ENCODE measurements around the gene NPY.

The NPY gene

DNA sequence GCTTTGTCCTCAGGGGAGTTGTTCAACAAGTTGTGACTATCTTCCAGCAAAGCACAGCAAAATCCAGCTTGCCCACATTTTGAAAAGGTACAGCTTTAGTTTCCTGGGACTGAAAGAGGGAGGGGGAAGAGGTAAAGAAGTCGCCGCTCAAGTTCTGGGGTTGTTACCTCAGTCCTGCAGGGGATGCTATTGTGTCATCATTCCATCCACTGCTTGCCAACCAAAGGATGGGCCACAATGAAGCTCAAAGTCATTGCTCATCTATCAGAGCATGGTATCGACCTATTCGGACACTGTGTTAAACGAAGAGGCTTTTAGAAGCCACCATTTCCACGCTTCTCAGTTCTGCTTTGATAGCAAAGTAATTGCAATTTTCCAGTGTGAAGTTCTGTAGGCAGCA lies 34.3 kb downstream of the NPY start:
- Histone ChIP-seq H3K18ac (ENCODE audit: low read depth in 1 of 2, low read length in 2 of 2) (no peak overlapping the region), H3K4me1 (ENCODE audit: control insufficient read depth, insufficient read depth, low read depth, low read length) (no peaks in the 10 kb centered on the region), H3K14ac (ENCODE audit: low read length in 2 of 2) (no peak overlapping the region), H3K9ac (ENCODE audit: low read length) (no peak overlapping the region), H3K79me1 (replicated peaks; ENCODE audit: low read length, poor library complexity, severe bottlenecking) (no peaks in the 10 kb centered on the region), H4K91ac (ENCODE audit: low read length) (no peak overlapping the region), H2BK120ac (ENCODE audit: low read depth, low read length) (no peak overlapping the region), H3K4ac (ENCODE audit: low read depth in 1 of 2, low read length in 2 of 2) (no peak overlapping the region), H3K4me2 (ENCODE audit: low read length, poor library complexity, severe bottlenecking) (no peak overlapping the region), H3K23ac (ENCODE audit: low read length in 2 of 2) (no peak overlapping the region), H3K36me3 (ENCODE audit: control insufficient read depth in 1 of 2, insufficient read depth in 2 of 2, low read depth in 1 of 2, low read length in 2 of 2) (no peaks in the 10 kb centered on the region), H3K27ac (ENCODE audit: low read length, poor library complexity, severe bottlenecking) (no peak overlapping the region), H2AK5ac (ENCODE audit: low read length, severe bottlenecking) (no peak overlapping the region), H2BK12ac (ENCODE audit: low read length in 2 of 2) (no peak overlapping the region), H4K8ac (ENCODE audit: low read length) (no peak overlapping the region), H3K4me3 (ENCODE audit: insufficient read depth in 1 of 2, low read depth in 1 of 2, low read length in 2 of 2) (no peak overlapping the region), H2BK15ac (ENCODE audit: low read depth, poor library complexity, severe bottlenecking) (no peak overlapping the region), H2AFZ (ENCODE audit: low read depth, low read length) (no peak overlapping the region), H3K27me3 (ENCODE audit: control insufficient read depth in 1 of 2, insufficient read depth in 1 of 2, low read length in 2 of 2) (peaks cover 0 to 6% of the 10 kb centered on the region in 2 experiments), H2BK5ac (ENCODE audit: low read depth, low read length, poor library complexity, severe bottlenecking) (no peak overlapping the region), H3K9me3 (ENCODE audit: control insufficient read depth, low read length) (no peaks in the 10 kb centered on the region)
- 74% methylated on average over 6 of the region's 6 CpGs for WGBS
- no peak for DNase-seq

DNA sequence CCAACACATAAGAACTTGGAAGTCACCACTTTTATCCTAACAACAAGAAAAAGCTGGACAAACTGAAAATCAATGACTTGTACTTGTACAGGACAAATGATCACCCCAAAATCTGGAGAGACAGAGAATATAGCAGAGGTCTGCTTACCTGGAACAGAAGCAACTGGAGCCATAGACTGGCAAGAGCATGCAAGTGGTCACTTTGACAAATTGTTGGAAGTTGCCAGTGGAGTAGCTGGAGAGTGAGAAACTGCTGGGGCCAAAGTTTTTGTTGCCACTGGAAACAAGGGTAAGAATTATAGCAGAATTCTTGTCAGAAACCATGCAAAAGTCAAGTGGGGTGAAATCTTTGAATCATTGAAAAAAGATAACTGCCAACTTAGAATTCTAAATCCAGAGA lies 35.2 kb downstream of the NPY start:
- peaks cover 0 to 6% of the 10 kb centered on the region in 2 experiments for H3K27me3 ChIP-seq (ENCODE audit: control insufficient read depth in 1 of 2, insufficient read depth in 1 of 2, low read length in 2 of 2)
- H2BK12ac ChIP-seq (ENCODE audit: low read length in 2 of 2): no peak overlapping the region
- H3K18ac ChIP-seq (ENCODE audit: low read depth in 1 of 2, low read length in 2 of 2): no peak overlapping the region
- no peak overlapping the region for H2AFZ ChIP-seq (ENCODE audit: low read depth, low read length)
- no peak overlapping the region for H4K8ac ChIP-seq (ENCODE audit: low read length)
- no peak overlapping the region for H2BK15ac ChIP-seq (ENCODE audit: low read depth, poor library complexity, severe bottlenecking)
- no peak overlapping the region for H4K91ac ChIP-seq (ENCODE audit: low read length)
- H3K14ac ChIP-seq (ENCODE audit: low read length in 2 of 2): no peak overlapping the region
- H3K4me3 ChIP-seq (ENCODE audit: insufficient read depth in 1 of 2, low read depth in 1 of 2, low read length in 2 of 2): no peak overlapping the region
- H3K36me3 ChIP-seq (ENCODE audit: control insufficient read depth in 1 of 2, insufficient read depth in 2 of 2, low read depth in 1 of 2, low read length in 2 of 2): no peaks in the 10 kb centered on the region
- no peaks in the 10 kb centered on the region for H3K9me3 ChIP-seq (ENCODE audit: control insufficient read depth, low read length)
- no peak overlapping the region for H3K27ac ChIP-seq (ENCODE audit: low read length, poor library complexity, severe bottlenecking)
- no peak for DNase-seq
- no peak overlapping the region for H2BK120ac ChIP-seq (ENCODE audit: low read depth, low read length)
- H3K9ac ChIP-seq (ENCODE audit: low read length): no peak overlapping the region
- no peak overlapping the region for H3K4ac ChIP-seq (ENCODE audit: low read depth in 1 of 2, low read length in 2 of 2)
- no peak overlapping the region for H2BK5ac ChIP-seq (ENCODE audit: low read depth, low read length, poor library complexity, severe bottlenecking)
- no peaks in the 10 kb centered on the region for H3K4me1 ChIP-seq (ENCODE audit: control insufficient read depth, insufficient read depth, low read depth, low read length)
- no peaks in the 10 kb centered on the region for H3K79me1 ChIP-seq (replicated peaks; ENCODE audit: low read length, poor library complexity, severe bottlenecking)
- H3K23ac ChIP-seq (ENCODE audit: low read length in 2 of 2): no peak overlapping the region
- no peak overlapping the region for H2AK5ac ChIP-seq (ENCODE audit: low read length, severe bottlenecking)
- no peak overlapping the region for H3K4me2 ChIP-seq (ENCODE audit: low read length, poor library complexity, severe bottlenecking)

DNA sequence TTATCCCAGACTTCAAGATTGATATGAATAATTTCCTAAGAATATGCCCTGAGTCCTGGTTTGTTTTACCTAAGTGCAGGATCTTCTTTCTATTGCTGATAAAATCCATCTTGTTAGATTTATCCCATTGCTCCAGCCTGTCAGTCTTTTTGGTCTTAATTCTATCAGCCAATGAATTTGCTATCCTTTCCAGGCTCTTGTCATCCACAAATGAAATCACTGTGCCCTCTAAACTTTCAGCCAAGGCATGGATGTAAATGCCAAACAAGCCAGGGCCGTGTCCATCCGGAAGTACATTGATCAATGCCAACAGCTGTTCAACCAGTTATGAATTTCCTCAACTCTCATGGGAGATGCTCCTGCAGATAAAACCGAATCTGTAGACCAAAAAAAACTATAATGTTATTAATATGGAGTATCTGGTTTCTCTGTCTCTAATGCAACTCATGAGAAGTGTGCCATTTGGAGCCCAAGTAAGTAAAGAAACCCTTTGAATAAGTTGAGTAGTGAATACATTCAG lies 40.0 kb downstream of the NPY start:
- Histone ChIP-seq H3K18ac (ENCODE audit: low read depth in 1 of 2, low read length in 2 of 2) (no peak overlapping the region), H3K4me1 (ENCODE audit: control insufficient read depth, insufficient read depth, low read depth, low read length) (no peaks in the 10 kb centered on the region), H4K8ac (ENCODE audit: low read length) (no peak overlapping the region), H3K27ac (ENCODE audit: low read length, poor library complexity, severe bottlenecking) (no peak overlapping the region), H2BK120ac (ENCODE audit: low read depth, low read length) (no peak overlapping the region), H3K9ac (ENCODE audit: low read length) (no peak overlapping the region), H4K91ac (ENCODE audit: low read length) (no peak overlapping the region), H2BK5ac (ENCODE audit: low read depth, low read length, poor library complexity, severe bottlenecking) (no peak overlapping the region), H3K9me3 (ENCODE audit: control insufficient read depth, low read length) (no peaks in the 10 kb centered on the region), H3K4me3 (ENCODE audit: insufficient read depth in 1 of 2, low read depth in 1 of 2, low read length in 2 of 2) (no peak overlapping the region), H3K23ac (ENCODE audit: low read length in 2 of 2) (no peak overlapping the region), H2AFZ (ENCODE audit: low read depth, low read length) (no peak overlapping the region), H2BK12ac (ENCODE audit: low read length in 2 of 2) (no peak overlapping the region), H3K79me1 (replicated peaks; ENCODE audit: low read length, poor library complexity, severe bottlenecking) (no peaks in the 10 kb centered on the region), H3K4ac (ENCODE audit: low read depth in 1 of 2, low read length in 2 of 2) (no peak overlapping the region), H3K27me3 (ENCODE audit: control insufficient read depth in 1 of 2, insufficient read depth in 1 of 2, low read length in 2 of 2) (peaks cover 2 to 3% of the 10 kb centered on the region in 2 experiments), H3K36me3 (ENCODE audit: control insufficient read depth in 1 of 2, insufficient read depth in 2 of 2, low read depth in 1 of 2, low read length in 2 of 2) (no peaks in the 10 kb centered on the region), H3K4me2 (ENCODE audit: low read length, poor library complexity, severe bottlenecking) (no peak overlapping the region), H2AK5ac (ENCODE audit: low read length, severe bottlenecking) (no peak overlapping the region), H2BK15ac (ENCODE audit: low read depth, poor library complexity, severe bottlenecking) (no peak overlapping the region), H3K14ac (ENCODE audit: low read length in 2 of 2) (no peak overlapping the region)
- WGBS: 96% methylated on average over 2 of the region's 3 CpGs
- no peak for DNase-seq

DNA sequence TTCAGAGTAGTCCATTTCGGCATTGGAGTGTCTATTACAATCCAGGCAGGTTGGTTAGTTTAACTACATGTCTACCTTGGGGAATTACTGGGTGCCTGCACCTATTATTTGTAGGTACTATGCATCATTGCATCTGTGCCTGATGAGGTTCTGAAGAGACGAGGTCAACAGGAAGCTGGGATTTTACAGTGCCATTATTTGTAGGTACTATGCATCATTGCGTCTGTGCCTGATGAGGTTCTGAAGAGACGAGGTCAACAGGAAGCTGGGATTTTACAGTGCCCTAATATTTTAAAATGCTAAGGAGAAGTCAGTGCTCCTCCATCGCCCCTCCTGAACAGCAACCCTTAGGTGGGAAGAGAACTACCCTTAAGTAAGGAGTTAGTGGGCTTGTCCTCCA lies 41.7 kb downstream of the NPY start:
- no peak overlapping the region for H3K27ac ChIP-seq (ENCODE audit: low read length, poor library complexity, severe bottlenecking)
- H4K8ac ChIP-seq (ENCODE audit: low read length): no peak overlapping the region
- no peak overlapping the region for H3K4me3 ChIP-seq (ENCODE audit: insufficient read depth in 1 of 2, low read depth in 1 of 2, low read length in 2 of 2)
- WGBS: 91% methylated on average over 5 of the region's 5 CpGs
- H3K4me2 ChIP-seq (ENCODE audit: low read length, poor library complexity, severe bottlenecking): no peak overlapping the region
- H3K79me1 ChIP-seq (replicated peaks; ENCODE audit: low read length, poor library complexity, severe bottlenecking): no peaks in the 10 kb centered on the region
- no peaks in the 10 kb centered on the region for H3K9me3 ChIP-seq (ENCODE audit: control insufficient read depth, low read length)
- peaks cover 0 to 4% of the 10 kb centered on the region in 2 experiments for H3K27me3 ChIP-seq (ENCODE audit: control insufficient read depth in 1 of 2, insufficient read depth in 1 of 2, low read length in 2 of 2)
- H3K36me3 ChIP-seq (ENCODE audit: control insufficient read depth in 1 of 2, insufficient read depth in 2 of 2, low read depth in 1 of 2, low read length in 2 of 2): no peaks in the 10 kb centered on the region
- no peak overlapping the region for H4K91ac ChIP-seq (ENCODE audit: low read length)
- H2AFZ ChIP-seq (ENCODE audit: low read depth, low read length): no peak overlapping the region
- no peak overlapping the region for H3K14ac ChIP-seq (ENCODE audit: low read length in 2 of 2)
- DNase-seq: no peak
- H2BK12ac ChIP-seq (ENCODE audit: low read length in 2 of 2): no peak overlapping the region
- no peak overlapping the region for H2AK5ac ChIP-seq (ENCODE audit: low read length, severe bottlenecking)
- H3K23ac ChIP-seq (ENCODE audit: low read length in 2 of 2): no peak overlapping the region
- no peak overlapping the region for H3K9ac ChIP-seq (ENCODE audit: low read length)
- H2BK120ac ChIP-seq (ENCODE audit: low read depth, low read length): no peak overlapping the region
- no peak overlapping the region for H3K4ac ChIP-seq (ENCODE audit: low read depth in 1 of 2, low read length in 2 of 2)
- H3K4me1 ChIP-seq (ENCODE audit: control insufficient read depth, insufficient read depth, low read depth, low read length): no peaks in the 10 kb centered on the region
- no peak overlapping the region for H2BK15ac ChIP-seq (ENCODE audit: low read depth, poor library complexity, severe bottlenecking)
- H2BK5ac ChIP-seq (ENCODE audit: low read depth, low read length, poor library complexity, severe bottlenecking): no peak overlapping the region
- no peak overlapping the region for H3K18ac ChIP-seq (ENCODE audit: low read depth in 1 of 2, low read length in 2 of 2)

Data from mesenchymal stem cell (in vitro differentiated cells and primary cell).